Activated effector memory CD4-positive, alpha-beta T cell treated with Interleukin-2 at 50 U/mL for 16 hours (primary cell): Measurements from ENCODE around the gene ZNF212.
"Not testable (repeated sequence)": the region's sequence is repeated elsewhere in the genome, so short reads cannot be mapped to it uniquely, and the experiment has no call there.

Experiments used
- DNase-seq: peaks from one replicate; pipeline ENCODE4 v3.0.0-alpha.2; 2020

The ZNF212 gene

GRCh38 chr7:149220534-149220933, 18.9 kb upstream of the ZNF212 start:
- no peak for DNase-seq

- DNase-seq: no peak
Observed at GRCh38 chr7:149223176-149223575, 16.3 kb upstream of the ZNF212 start.

GRCh38 chr7:149223761-149224160, 15.7 kb upstream of the ZNF212 start:
- no peak for DNase-seq

GRCh38 chr7:149224352-149224751, 15.1 kb upstream of the ZNF212 start:
- no peak for DNase-seq

- DNase-seq: no peak
Observed at GRCh38 chr7:149225106-149225505, 14.3 kb upstream of the ZNF212 start.

GRCh38 chr7:149225656-149226055, 13.8 kb upstream of the ZNF212 start:
- no peak for DNase-seq

GRCh38 chr7:149226366-149226765, 13.1 kb upstream of the ZNF212 start:
- not testable (repeated sequence) for DNase-seq

- DNase-seq: no peak
Observed at GRCh38 chr7:149226840-149227494, 12.5 kb upstream of the ZNF212 start.

- no peak for DNase-seq
Observed at GRCh38 chr7:149228831-149229471, 10.5 kb upstream of the ZNF212 start.

- no peak for DNase-seq
Observed at GRCh38 chr7:149229526-149229925, 9.9 kb upstream of the ZNF212 start.

GRCh38 chr7:149232362-149232761, 7.1 kb upstream of the ZNF212 start:
- no peak for DNase-seq

- not testable (repeated sequence) for DNase-seq
Observed at GRCh38 chr7:149233655-149234204, 5.7 kb upstream of the ZNF212 start.

- DNase-seq: no peak
Observed at GRCh38 chr7:149237502-149237901, 1.9 kb upstream of the ZNF212 start.

- DNase-seq: no peak
Observed at GRCh38 chr7:149238051-149238450, 1.4 kb upstream of the ZNF212 start.

- no peak for DNase-seq
Observed at GRCh38 chr7:149240637-149241036, 1.2 kb downstream of the ZNF212 start.

GRCh38 chr7:149241696-149242095, 2.2 kb downstream of the ZNF212 start:
- DNase-seq: no peak

GRCh38 chr7:149245244-149245643, 5.8 kb downstream of the ZNF212 start:
- DNase-seq: no peak

- DNase-seq: no peak
Observed at GRCh38 chr7:149245744-149246143, 6.3 kb downstream of the ZNF212 start.

GRCh38 chr7:149248777-149249176, 9.3 kb downstream of the ZNF212 start:
- DNase-seq: no peak

- not testable (repeated sequence) for DNase-seq
Observed at GRCh38 chr7:149250151-149250550, 10.7 kb downstream of the ZNF212 start.

GRCh38 chr7:149251518-149251917, 12.1 kb downstream of the ZNF212 start:
- not testable (repeated sequence) for DNase-seq

GRCh38 chr7:149252378-149252777, 12.9 kb downstream of the ZNF212 start:
- DNase-seq: no peak

- DNase-seq: no peak
Observed at GRCh38 chr7:149253665-149254064, 14.2 kb downstream of the ZNF212 start.

GRCh38 chr7:149254181-149254858, 14.9 kb downstream of the ZNF212 start:
- no peak for DNase-seq
